ENCODE measurements around the gene FAT3. TPM values are rescaled to one million over a fixed set of nuclear protein-coding genes. Genes with fewer than 3 reads are reported as not detected.

Gene FAT3
- polyA plus RNA-seq, 1 donor (not counting 4 experiments of a cell fraction or from before 2014, with no cell fraction given) = 0.69 TPM

- Histone ChIP-seq H3K79me2 (ENCODE audit: control insufficient read depth, insufficient read depth, low read length) (no peaks in the 10 kb centered on the region), H3K27me3 (ENCODE audit: control insufficient read depth, extremely low read depth, insufficient read depth, low read length) (no peaks in the 10 kb centered on the region), H3K27ac (ENCODE audit: control insufficient read depth, insufficient read depth, low read length) (no peak overlapping the region), H3K9me1 (ENCODE audit: control insufficient read depth, extremely low read depth, insufficient read depth, low read length) (no peaks in the 10 kb centered on the region), H3K9me3 (ENCODE audit: control insufficient read depth, low read depth, low read length) (no peaks in the 10 kb centered on the region), H3K36me3 (ENCODE audit: control insufficient read depth in 2 of 2, extremely low read depth in 1 of 2, insufficient read depth in 2 of 2, low read length in 2 of 2) (no peaks in the 10 kb centered on the region), H3K4me1 (ENCODE audit: control insufficient read depth, extremely low read depth, insufficient read depth, low read length) (no peaks in the 10 kb centered on the region), H3K9ac (ENCODE audit: control insufficient read depth, extremely low read depth, insufficient read depth, low read length) (no peak overlapping the region), H3K4me3 (ENCODE audit: control insufficient read depth in 2 of 3, extremely low read depth in 1 of 3, insufficient read depth in 2 of 3, low read depth in 1 of 3, low read length in 3 of 3) (no peak overlapping the region), H3K4me2 (ENCODE audit: control insufficient read depth, extremely low read depth, insufficient read depth, low read depth, low read length) (no peak overlapping the region), H4K20me1 (ENCODE audit: control insufficient read depth, extremely low read depth, insufficient read depth, low read length) (no peaks in the 10 kb centered on the region), H2AFZ (ENCODE audit: control insufficient read depth, low read length) (no peak overlapping the region)
- FAIRE-seq (no peak), DNase-seq (ENCODE audit: low read depth, low spot score) (no peak)
- dilution Hi-C loops (cut with MboI; ENCODE audit: extremely low pct_ligation_motif_present, low sequenced_read_pairs) = no loop called here
- no peak for TF ChIP-seq EZH2 (IDR thresholded peaks at IDR 0.05; ENCODE audit: low read length)
- no peak for TF ChIP-seq CTCF (optimal IDR thresholded peaks at IDR 0.05 in 1 of 3, IDR thresholded peaks at IDR 0.05 in 1 of 3, conservative IDR thresholded peaks at IDR 0.05 in 1 of 3; ENCODE audit: extremely low read depth in 1 of 3, insufficient read depth in 2 of 3, low read length in 3 of 3)
These were observed 33.9 kb upstream of the FAT3 start for GRCh38 chr11:92190535-92191206.

GRCh38 chr11:92192141-92192540 is 32.5 kb upstream of the FAT3 start:
- Histone ChIP-seq H3K9me1 (ENCODE audit: control insufficient read depth, extremely low read depth, insufficient read depth, low read length) (no peaks in the 10 kb centered on the region), H3K9ac (ENCODE audit: control insufficient read depth, extremely low read depth, insufficient read depth, low read length) (no peak overlapping the region), H4K20me1 (ENCODE audit: control insufficient read depth, extremely low read depth, insufficient read depth, low read length) (no peaks in the 10 kb centered on the region), H3K4me2 (ENCODE audit: control insufficient read depth, extremely low read depth, insufficient read depth, low read depth, low read length) (no peak overlapping the region), H3K4me3 (ENCODE audit: control insufficient read depth in 2 of 3, extremely low read depth in 1 of 3, insufficient read depth in 2 of 3, low read depth in 1 of 3, low read length in 3 of 3) (no peak overlapping the region), H2AFZ (ENCODE audit: control insufficient read depth, low read length) (no peak overlapping the region), H3K27me3 (ENCODE audit: control insufficient read depth, extremely low read depth, insufficient read depth, low read length) (no peaks in the 10 kb centered on the region), H3K36me3 (ENCODE audit: control insufficient read depth in 2 of 2, extremely low read depth in 1 of 2, insufficient read depth in 2 of 2, low read length in 2 of 2) (no peaks in the 10 kb centered on the region), H3K27ac (ENCODE audit: control insufficient read depth, insufficient read depth, low read length) (no peak overlapping the region), H3K79me2 (ENCODE audit: control insufficient read depth, insufficient read depth, low read length) (no peaks in the 10 kb centered on the region), H3K9me3 (ENCODE audit: control insufficient read depth, low read depth, low read length) (no peaks in the 10 kb centered on the region), H3K4me1 (ENCODE audit: control insufficient read depth, extremely low read depth, insufficient read depth, low read length) (no peaks in the 10 kb centered on the region)
- dilution Hi-C loops (cut with MboI; ENCODE audit: extremely low pct_ligation_motif_present, low sequenced_read_pairs) = no loop called here
- TF ChIP-seq EZH2 (IDR thresholded peaks at IDR 0.05; ENCODE audit: low read length) = no peak
- no peak for TF ChIP-seq CTCF (optimal IDR thresholded peaks at IDR 0.05 in 1 of 3, IDR thresholded peaks at IDR 0.05 in 1 of 3, conservative IDR thresholded peaks at IDR 0.05 in 1 of 3; ENCODE audit: extremely low read depth in 1 of 3, insufficient read depth in 2 of 3, low read length in 3 of 3)
- no peak for FAIRE-seq
- DNase-seq (ENCODE audit: low read depth, low spot score) = no peak
